ENCODE measurements around the gene NCK1.
"Not testable (repeated sequence)": the region's sequence is repeated elsewhere in the genome, so short reads cannot be mapped to it uniquely, and the experiment has no call there.

GRCh38 chr3:136879510-136879909 lies 17.5 kb downstream of the NCK1 start:
- TF ChIP-seq CTCF (IDR thresholded peaks at IDR 0.05; ENCODE audit: insufficient read depth, low read depth, low read length); EZH2 (IDR thresholded peaks at IDR 0.05; ENCODE audit: insufficient read depth, low read length): not testable (repeated sequence)
